Measurements from ENCODE around the gene SLC51A.
"Not testable (repeated sequence)": the region's sequence is repeated elsewhere in the genome, so short reads cannot be mapped to it uniquely, and the experiment has no call there.

The SLC51A gene

DNA sequence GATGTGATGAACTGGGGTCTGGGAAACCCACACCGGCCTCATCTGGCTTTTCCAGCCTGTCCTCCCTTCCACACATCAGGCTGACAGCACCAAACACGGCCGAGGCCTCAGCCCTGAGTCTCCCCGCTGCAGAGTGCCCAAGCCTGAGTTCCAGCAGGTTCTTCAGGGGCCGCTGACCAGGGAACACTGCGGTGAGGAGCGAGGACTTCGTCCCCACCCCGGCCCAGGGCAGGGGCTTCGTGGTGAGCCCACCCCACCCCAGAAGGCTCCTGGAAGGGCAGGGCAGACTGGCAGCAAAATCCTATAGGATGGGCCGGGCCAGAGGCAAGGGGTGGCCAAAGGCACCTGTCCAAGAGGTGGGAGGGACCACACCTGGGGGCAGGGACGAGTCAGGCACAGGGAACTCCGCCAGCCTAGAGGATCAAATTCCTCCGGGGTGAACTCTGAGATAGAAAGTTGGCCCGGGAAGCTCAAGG lies at the start of gene SLC51A:
Gene SLC51A (plus strand): TSS at position 446 of the 476 bp plus-strand sequence. CDS start 179 bp downstream, outside the sequence.
- DNase-seq (ENCODE audit: low read depth): no peak

GRCh38 chr3:196166741-196167140 lies 49.6 kb upstream of the SLC51A start:
- no peak for DNase-seq (ENCODE audit: low read depth)

DNA sequence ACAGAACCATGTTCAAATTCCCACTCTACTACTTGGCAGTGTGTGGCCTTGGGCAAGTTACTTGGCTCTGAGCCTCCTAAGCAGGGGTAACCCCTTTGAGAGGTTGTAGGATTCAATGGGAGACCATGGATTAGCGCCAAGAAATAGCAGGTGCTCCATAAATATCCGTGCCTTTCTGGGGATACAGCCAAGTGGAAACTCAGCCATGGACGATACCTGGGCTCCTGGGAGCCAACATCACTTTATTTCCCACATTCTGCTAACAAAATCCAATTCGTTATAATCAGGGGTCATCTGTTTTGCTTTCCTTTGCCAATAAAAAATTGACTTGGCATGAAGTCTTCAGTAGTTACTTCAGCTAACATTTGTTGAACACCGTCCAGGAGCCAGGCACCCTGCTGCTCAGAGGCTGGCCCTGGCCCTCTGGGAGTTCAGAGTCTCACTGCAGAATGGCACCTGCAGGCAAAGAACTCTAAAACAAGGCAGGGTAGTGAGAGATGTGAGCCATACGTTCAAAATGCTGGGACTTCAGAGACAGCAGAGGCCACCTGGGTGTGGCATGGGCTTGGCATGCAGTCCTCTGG lies 47.4 kb upstream of the SLC51A start:
- DNase-seq (ENCODE audit: low read depth): no peak

GRCh38 chr3:196169836-196170240 lies 46.5 kb upstream of the SLC51A start:
- no peak for DNase-seq (ENCODE audit: low read depth)

DNA sequence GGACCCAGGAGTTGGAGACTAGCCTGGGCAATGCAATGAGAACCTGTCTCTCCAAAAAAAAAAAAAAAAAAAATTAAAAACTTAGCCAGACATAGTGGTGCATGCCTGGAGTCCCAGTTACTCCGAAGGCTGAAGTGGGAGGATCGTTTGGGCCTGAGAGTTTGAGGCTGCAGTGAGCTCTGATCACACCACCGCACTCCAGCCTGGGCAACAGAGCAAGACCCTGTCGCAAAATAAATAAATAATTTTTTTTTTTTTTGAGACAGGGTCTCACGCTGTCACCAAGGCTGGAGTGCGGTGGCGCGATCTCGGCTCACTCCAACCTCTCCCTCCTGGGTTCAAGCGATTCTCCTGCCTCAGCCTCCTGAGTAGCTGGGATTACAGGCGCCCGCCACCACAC lies 46.0 kb upstream of the SLC51A start:
- DNase-seq (ENCODE audit: low read depth): not testable (repeated sequence)

DNA sequence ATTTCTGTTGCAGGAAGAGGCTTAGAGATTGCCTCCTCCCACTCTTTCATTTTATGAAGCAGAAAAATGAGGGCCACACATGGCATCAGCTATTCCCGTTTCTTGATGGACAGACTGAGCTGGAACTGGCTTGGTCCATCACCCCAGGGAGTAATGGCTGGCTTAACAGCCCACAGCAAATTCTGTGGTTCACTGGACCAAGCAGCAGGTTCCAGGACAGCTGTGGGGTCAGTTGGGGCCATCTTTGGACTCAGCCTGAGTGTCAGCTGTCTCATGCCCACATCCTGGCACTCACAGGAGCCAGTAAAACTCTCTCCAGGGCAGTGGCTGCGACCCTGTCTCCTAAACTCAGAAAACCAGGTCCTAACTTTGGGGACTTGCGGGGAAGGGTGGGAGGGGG lies 41.7 kb upstream of the SLC51A start:
- no peak for DNase-seq (ENCODE audit: low read depth)

GRCh38 chr3:196175116-196175625 lies 41.2 kb upstream of the SLC51A start:
- no peak for DNase-seq (ENCODE audit: low read depth)

DNA sequence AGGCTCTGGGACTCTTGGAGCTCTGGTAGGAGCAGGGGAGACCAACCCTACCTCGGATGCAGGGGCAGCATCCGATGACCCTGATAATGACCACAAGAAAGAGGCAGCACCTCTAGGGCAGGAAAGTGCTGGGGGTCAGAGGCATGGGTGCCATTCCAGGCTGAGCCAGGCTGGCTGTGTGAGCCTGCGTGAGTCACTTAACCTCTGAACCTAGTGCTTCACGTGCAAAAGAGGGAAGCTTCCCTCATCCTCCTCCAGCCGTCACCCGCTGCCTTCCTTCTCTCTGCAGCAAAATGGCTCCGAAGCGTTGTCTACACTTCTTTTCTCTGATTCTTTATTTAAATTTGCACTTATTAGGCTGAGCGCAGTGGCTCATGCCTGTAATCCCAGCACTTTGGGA lies 40.6 kb upstream of the SLC51A start:
- no peak for DNase-seq (ENCODE audit: low read depth)

- no peak for DNase-seq (ENCODE audit: low read depth)
These were observed 38.8 kb upstream of the SLC51A start for GRCh38 chr3:196177567-196177966.

DNA sequence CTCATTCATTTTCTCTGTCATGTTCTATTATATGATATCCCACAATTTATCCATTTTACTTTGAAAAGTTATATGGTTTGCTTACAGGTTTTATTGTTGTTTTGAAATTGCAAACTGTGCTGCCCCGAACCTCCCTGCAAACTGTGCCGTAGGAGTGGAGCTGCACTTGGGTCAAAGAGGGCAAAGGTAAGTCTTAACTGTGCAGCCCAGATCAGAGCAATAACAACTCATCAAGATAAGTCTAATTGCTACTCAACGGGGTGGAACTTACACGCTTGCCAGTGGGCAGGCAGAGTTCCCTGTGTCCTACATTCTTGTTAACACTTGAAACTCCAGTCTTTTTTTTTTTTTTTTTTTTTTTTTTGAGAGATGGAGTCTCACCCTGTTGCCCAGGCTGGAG lies 38.4 kb upstream of the SLC51A start:
- no peak for DNase-seq (ENCODE audit: low read depth)

DNA sequence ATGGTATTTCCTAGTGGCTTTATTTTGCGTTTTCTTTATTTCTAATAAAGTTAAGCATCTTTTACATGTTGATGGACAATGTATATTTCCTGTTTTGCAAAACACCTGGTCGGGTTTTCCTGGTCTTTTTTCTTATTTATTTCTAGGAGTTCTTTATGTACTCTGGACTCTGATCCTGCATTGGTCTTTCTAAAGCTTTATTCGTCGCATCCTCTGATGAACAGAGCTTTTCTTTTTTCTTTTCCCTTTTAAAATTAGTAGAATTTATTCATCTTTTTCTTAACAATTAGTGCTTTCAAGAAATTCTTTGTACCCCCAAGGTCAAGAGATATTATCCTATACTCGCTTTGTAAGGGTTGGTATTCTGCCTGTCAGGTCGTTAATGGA lies 37.3 kb upstream of the SLC51A start:
- no peak for DNase-seq (ENCODE audit: low read depth)

DNA sequence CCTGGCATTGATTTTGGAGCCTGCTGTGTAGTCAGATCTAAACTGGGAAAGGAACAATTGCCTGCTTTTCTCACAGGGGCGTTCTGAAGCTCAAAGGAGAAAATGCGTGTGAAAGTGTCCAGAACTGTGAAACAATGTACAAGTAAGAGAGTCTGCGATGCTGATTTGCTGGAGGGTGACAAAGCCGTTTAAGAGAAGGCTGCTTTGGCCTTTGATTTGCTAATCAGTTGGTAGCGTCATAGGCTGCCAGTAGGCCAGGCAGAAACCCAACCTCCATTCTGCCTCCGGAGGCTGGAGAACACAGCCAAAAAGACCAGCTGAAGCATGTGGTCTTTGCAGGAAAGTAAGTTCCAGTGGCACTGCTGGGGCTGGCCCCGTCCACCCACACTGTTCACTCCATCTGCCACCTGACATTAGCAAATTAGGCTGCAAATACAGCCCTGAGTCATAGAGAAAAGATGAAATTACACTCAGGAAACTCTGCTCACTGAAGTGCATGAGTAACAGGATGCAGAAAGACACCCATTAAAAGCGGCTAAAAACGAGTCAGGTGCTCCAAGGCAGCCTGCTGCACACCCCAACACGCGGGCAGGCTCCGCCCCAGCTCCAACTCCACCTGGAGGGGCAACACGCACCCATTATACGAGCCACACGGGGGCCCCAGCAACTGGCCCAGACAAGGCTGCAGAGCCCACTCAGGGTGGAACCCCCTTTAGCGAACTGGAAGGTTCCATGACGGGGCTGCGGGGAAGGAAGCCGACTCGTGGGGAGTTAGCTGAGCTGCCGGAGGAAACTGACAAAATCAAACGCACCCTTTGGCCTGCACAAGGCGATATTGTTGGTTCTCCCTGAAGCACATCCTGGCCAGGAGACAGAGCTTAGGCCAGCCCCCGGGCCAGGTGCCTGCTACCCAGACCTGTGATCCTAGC lies 36.7 kb upstream of the SLC51A start:
- DNase-seq (ENCODE audit: low read depth): no peak

- DNase-seq (ENCODE audit: low read depth): no peak
These were observed 36.0 kb upstream of the SLC51A start for GRCh38 chr3:196180346-196180745.

DNA sequence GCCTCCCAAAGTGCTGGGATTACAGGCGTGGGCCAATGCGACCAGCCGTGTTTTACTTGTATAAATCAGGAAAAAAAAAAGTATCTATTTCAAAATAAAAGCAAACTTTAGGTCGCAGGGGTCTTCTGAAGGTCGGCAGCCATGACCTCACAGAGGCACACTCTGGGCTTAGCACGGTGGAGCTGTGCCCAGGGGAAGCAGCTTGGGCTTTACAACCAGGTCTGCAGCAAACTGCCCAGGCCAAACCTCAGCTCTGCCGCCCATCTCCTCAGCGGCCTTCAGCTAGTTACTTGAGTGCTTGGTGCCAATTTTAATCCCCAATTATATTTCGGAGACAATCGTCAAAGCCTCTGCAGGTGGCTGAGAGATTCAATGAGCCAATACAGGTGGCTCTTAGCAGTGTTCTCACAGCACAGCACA lies 35.2 kb upstream of the SLC51A start:
- DNase-seq (ENCODE audit: low read depth): no peak

DNA sequence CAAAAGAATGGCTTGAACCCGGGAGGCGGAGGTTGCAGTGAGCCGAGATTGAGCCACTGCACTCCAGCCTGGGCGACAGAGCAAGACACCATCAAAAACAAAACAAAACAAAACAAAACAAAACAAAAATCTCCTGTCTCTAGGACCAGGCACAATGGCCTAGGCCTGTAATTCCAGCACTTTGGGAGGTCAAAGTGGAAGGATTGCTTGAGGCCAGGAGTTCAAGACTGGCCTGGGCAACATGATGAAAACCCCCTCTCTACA lies 32.2 kb upstream of the SLC51A start:
- DNase-seq (ENCODE audit: low read depth): not testable (repeated sequence)

GRCh38 chr3:196184881-196185280 lies 31.5 kb upstream of the SLC51A start:
- no peak for DNase-seq (ENCODE audit: low read depth)

- no peak for DNase-seq (ENCODE audit: low read depth)
These were observed 29.4 kb upstream of the SLC51A start for GRCh38 chr3:196186651-196187573.

DNA sequence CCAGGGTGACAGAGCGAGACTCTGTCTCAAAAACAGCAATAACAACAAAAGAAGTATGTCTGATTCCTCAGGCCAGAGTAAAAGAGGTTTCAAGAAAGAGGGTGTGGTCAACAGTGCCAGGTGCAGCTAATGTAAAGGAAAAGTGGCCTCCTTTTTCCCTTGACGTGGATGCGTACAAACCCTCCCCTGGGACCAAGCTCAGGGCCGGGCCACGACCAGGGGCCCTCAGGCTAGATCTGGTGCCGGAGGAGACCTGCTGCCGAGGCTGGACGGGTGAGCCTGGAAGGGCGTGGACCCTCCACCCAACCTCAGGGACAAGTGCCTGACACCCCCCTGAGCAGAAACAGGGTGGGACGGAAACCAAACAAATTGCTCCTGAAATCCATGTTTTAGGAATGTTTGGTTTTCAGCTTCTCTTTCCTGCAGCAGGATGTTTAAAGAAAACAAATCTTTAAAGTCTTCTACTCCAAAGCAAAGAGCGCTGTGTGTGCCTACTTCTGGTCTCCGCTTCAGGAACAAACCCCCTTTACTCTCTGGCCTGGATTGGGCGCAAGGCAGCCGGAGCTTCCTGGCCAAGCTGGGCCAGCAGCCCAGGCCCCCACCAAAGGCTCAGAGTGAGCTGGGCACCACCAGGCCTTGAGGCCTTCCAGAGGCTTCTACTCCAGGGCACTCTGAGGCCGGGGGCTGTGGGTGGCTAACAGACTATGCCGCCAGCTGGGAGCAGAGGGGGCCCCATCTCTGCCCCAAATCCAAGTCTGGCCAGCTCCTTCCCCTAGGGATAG lies 26.6 kb upstream of the SLC51A start:
- no peak for DNase-seq (ENCODE audit: low read depth)

- no peak for DNase-seq (ENCODE audit: low read depth)
These were observed 24.3 kb upstream of the SLC51A start for GRCh38 chr3:196192036-196192523.

DNA sequence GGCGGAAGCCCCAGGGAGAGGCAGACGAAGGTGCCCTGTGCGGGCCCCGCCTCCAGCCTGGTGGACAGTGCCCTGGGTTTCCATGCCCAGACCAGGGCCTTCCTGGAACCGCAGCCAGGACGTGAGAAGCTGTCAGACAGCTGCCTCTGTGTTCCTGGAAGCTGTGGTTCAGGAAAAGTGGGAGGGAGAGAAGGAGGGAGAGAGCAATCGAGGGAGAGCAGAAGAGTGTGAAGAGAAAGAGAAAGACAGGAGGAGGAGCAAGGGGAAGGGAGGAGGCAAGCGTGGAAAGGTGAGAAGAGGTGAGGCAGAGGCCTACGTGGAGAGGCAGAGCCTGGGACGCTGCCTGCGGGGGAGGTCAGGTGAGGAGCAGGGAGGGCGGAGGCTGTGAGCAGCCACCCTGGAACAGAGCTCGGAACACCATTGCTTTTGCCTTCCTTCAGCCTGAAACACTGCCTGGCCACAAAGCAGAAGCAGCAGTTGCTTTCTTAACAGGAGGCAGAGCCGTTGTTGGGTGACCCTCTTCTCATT lies 23.7 kb upstream of the SLC51A start:
- DNase-seq (ENCODE audit: low read depth): no peak

GRCh38 chr3:196193133-196193735 lies 23.1 kb upstream of the SLC51A start:
- no peak for DNase-seq (ENCODE audit: low read depth)
